ENCODE data around the gene OLFML2A.

The OLFML2A gene

DNA sequence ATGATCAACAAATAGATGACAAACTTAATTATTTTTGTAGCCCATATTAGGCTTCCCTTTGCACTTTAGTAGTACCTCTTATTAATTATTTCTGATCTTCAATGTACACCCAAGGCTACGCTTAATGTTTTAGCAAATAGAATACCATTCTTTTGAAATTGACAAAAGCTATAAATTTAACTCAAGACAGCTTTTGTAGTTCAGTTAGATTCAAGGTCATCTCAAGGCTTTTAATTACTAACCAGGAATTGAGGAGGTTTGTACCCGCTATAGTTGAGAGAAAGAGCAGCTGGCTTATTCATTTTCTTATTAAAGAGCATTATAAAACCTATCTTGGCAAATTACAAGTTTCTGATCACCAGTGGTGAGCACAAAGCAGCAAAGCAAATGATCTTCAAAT lies 20.9 kb upstream of the OLFML2A start:
- TF ChIP-seq, protein P1, sequence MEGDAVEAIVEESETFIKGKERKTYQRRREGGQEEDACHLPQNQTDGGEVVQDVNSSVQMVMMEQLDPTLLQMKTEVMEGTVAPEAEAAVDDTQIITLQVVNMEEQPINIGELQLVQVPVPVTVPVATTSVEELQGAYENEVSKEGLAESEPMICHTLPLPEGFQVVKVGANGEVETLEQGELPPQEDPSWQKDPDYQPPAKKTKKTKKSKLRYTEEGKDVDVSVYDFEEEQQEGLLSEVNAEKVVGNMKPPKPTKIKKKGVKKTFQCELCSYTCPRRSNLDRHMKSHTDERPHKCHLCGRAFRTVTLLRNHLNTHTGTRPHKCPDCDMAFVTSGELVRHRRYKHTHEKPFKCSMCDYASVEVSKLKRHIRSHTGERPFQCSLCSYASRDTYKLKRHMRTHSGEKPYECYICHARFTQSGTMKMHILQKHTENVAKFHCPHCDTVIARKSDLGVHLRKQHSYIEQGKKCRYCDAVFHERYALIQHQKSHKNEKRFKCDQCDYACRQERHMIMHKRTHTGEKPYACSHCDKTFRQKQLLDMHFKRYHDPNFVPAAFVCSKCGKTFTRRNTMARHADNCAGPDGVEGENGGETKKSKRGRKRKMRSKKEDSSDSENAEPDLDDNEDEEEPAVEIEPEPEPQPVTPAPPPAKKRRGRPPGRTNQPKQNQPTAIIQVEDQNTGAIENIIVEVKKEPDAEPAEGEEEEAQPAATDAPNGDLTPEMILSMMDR (IDR thresholded peaks at IDR 0.05): no peak
- Histone ChIP-seq H3K4me1 (ENCODE audit: control insufficient read depth in 1 of 2, insufficient read depth in 1 of 2, low read depth in 1 of 2, low read length in 1 of 2) (peaks cover 50 to 57% of the 10 kb centered on the region in 2 experiments), H3K27ac (no peak overlapping the region), H3K4me3 (ENCODE audit: low read depth in 1 of 2, low read length in 1 of 2) (no peak overlapping the region), H3K27me3 (no peaks in the 10 kb centered on the region), H3K9me3 (no peaks in the 10 kb centered on the region), H3K36me3 (no peaks in the 10 kb centered on the region)

DNA sequence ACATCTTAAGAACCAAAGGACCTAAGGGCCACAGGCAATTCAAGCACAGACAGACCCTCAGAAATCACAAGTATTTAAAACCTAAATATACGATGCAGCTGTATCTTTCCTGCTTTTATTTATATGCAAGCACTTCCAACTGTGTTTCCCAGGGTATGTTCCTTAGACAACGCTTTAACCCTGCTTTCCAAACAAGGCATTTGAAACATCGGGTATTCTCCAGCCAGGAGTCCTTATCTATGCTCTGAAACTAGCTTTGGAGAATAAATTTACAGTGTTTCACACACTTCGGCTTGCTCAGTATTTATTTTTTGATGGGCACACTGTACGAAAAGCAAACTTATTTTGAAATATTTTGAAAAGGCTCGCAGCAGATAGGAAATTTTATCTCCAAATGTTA lies 19.3 kb upstream of the OLFML2A start:
- Histone ChIP-seq H3K36me3 (no peaks in the 10 kb centered on the region), H3K9me3 (no peaks in the 10 kb centered on the region), H3K4me1 (ENCODE audit: control insufficient read depth in 1 of 2, insufficient read depth in 1 of 2, low read depth in 1 of 2, low read length in 1 of 2) (peaks cover 66 to 73% of the 10 kb centered on the region in 2 experiments), H3K4me3 (ENCODE audit: low read depth in 1 of 2, low read length in 1 of 2) (peak overlapping the region; percentile 47 to 57), H3K27ac (peak overlapping the region; percentile 85), H3K27me3 (no peaks in the 10 kb centered on the region)
- TF ChIP-seq, protein P1 (IDR thresholded peaks at IDR 0.05): no peak

DNA sequence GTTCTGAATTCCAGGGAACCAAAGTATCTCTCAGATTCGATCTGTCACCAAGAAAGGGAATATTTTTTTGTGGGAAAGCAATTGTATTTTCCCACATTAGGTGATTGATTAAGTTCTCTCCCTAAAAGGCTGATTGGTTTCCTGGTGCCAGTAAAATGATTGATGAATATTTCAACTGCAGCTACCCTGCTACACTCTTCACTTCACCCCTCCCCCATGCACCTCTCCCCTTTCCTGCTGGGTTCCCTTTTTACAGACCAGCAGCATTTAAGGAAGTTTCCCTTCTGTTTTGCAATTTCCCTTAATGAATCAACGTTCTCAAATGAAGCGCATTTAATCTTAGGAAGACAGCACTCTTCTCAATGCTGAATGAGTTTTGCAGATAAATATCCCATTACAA lies 18.9 kb upstream of the OLFML2A start:
- H3K36me3 ChIP-seq: no peaks in the 10 kb centered on the region
- H3K9me3 ChIP-seq: no peaks in the 10 kb centered on the region
- TF ChIP-seq, protein P1 (IDR thresholded peaks at IDR 0.05): no peak
- H3K27ac ChIP-seq: peak overlapping the region; percentile 85
- no peaks in the 10 kb centered on the region for H3K27me3 ChIP-seq
- H3K4me3 ChIP-seq (ENCODE audit: low read depth in 1 of 2, low read length in 1 of 2): peak overlapping the region; percentile 47 to 57
- peaks cover 68 to 78% of the 10 kb centered on the region in 2 experiments for H3K4me1 ChIP-seq (ENCODE audit: control insufficient read depth in 1 of 2, insufficient read depth in 1 of 2, low read depth in 1 of 2, low read length in 1 of 2)

DNA sequence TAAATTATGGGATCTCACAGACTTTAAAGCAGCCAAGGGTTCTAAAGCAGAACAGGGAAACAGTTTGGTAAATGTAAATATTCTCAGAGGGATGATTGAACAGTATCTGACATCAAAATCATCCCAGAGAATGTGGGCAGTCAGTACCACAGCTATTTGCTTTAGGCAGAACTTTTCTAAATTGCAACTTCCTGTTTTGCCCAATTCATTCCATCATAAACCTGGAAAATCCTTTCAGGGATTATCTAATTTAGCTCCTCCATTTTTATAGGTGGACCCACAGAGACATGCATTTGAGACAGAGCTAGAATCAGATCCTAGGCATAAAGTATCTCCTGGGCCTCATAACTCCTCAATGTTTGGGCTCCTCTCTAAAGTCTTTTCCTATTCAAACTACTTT lies 18.2 kb upstream of the OLFML2A start:
- Histone ChIP-seq H3K9me3 (no peaks in the 10 kb centered on the region), H3K27ac (peak overlapping the region; percentile 85), H3K36me3 (no peaks in the 10 kb centered on the region), H3K4me1 (ENCODE audit: control insufficient read depth in 1 of 2, insufficient read depth in 1 of 2, low read depth in 1 of 2, low read length in 1 of 2) (peaks cover 68 to 78% of the 10 kb centered on the region in 2 experiments), H3K4me3 (ENCODE audit: low read depth in 1 of 2, low read length in 1 of 2) (peak overlapping the region; percentile 47 to 57), H3K27me3 (no peaks in the 10 kb centered on the region)
- TF ChIP-seq, protein P1 (IDR thresholded peaks at IDR 0.05): no peak

DNA sequence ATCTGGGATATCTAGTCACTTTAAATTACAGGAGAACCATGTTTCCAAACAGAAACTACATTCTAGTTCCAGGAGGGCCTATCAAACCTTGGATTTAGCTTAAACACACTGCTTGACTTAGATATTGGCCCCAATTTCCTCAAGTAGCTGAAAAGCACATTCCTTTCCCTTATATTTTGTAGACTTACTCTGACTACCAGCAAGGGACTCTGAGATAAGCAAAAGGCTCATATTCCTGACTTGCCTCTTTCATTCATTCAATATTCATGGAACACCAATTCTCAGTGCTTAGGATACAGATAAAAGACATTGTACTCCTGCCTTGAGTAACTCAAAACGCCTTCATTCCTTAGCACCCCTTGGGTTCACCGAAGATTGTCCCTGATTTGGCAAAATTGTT lies 17.6 kb upstream of the OLFML2A start:
- H3K9me3 ChIP-seq: no peaks in the 10 kb centered on the region
- H3K4me1 ChIP-seq (ENCODE audit: control insufficient read depth in 1 of 2, insufficient read depth in 1 of 2, low read depth in 1 of 2, low read length in 1 of 2): peaks cover 68 to 72% of the 10 kb centered on the region in 2 experiments
- TF ChIP-seq, protein P1 (IDR thresholded peaks at IDR 0.05): no peak
- no peak overlapping the region for H3K4me3 ChIP-seq (ENCODE audit: low read depth in 1 of 2, low read length in 1 of 2)
- H3K27me3 ChIP-seq: no peaks in the 10 kb centered on the region
- peak overlapping the region; percentile 85 for H3K27ac ChIP-seq
- H3K36me3 ChIP-seq: no peaks in the 10 kb centered on the region

DNA sequence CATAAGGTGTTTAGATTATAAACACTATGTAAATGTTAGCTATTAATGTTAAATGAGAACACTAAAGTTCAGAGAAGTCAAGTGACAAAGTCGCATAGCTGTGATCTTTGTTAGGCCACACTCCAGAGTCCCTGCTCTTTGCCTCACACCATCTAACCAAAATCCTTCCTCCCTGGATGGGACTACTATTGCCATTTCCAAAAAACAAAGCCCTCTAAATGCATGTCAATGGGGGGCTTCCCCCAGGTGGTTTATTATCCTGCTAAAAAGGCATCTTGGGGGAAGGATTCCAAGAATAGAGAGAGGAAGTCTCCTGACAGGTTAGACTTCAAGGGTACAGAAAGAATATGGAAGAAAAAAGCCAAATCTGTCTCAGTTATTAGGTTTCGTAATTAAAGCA lies 16.2 kb upstream of the OLFML2A start:
- Histone ChIP-seq H3K4me1 (ENCODE audit: control insufficient read depth in 1 of 2, insufficient read depth in 1 of 2, low read depth in 1 of 2, low read length in 1 of 2) (peaks cover 74 to 84% of the 10 kb centered on the region in 2 experiments), H3K9me3 (no peaks in the 10 kb centered on the region), H3K27me3 (no peaks in the 10 kb centered on the region)

More for the DNA sequence above, 16.2 kb upstream of the OLFML2A start:
- peak overlapping the region; percentile 85 for H3K27ac ChIP-seq
- TF ChIP-seq, protein P1 (IDR thresholded peaks at IDR 0.05): no peak
- no peak overlapping the region for H3K4me3 ChIP-seq (ENCODE audit: low read depth in 1 of 2, low read length in 1 of 2)
- H3K36me3 ChIP-seq: no peaks in the 10 kb centered on the region
